H9 (cell line): Measurements from ENCODE around the gene HEYL. TPM values are rescaled to one million over a fixed set of nuclear protein-coding genes. Genes with fewer than 3 reads are reported as not detected.

Experiments
- DNase-seq: peaks from one replicate; pipeline ENCODE4 v3.0.0-alpha.2; 2017
- H2AFZ ChIP-seq: one replicate; pipeline ENCODE4 v1.6.1; 2013; ENCODE audit warnings: mild to moderate bottlenecking, low read length, control low read depth, moderate library complexity
- H2AK5ac ChIP-seq: 2 replicates; pipeline ENCODE4 v1.6.1; 2013; ENCODE audit warnings: low read length, control low read depth, mixed read lengths; ENCODE audit not compliant: insufficient read length
- H2BK120ac ChIP-seq: one replicate; pipeline ENCODE4 v1.6.1; 2013; ENCODE audit warnings: low read depth, mild to moderate bottlenecking, low read length, control low read depth, inconsistent platforms; ENCODE audit not compliant: poor library complexity, severe bottlenecking
- H2BK12ac ChIP-seq: 2 replicates; pipeline ENCODE4 v1.6.1; 2013; ENCODE audit warnings: low read length, control low read depth, mixed read lengths, low read depth; ENCODE audit not compliant: insufficient read length
- H2BK15ac ChIP-seq: 2 replicates; pipeline ENCODE4 v1.6.1; 2013; ENCODE audit warnings: low read depth, low read length, control low read depth
- H2BK20ac ChIP-seq: one replicate; pipeline ENCODE4 v1.6.1; 2013; ENCODE audit warnings: low read depth, mild to moderate bottlenecking, low read length, control low read depth, inconsistent platforms; ENCODE audit not compliant: poor library complexity, severe bottlenecking
- H2BK5ac ChIP-seq: 2 replicates; pipeline ENCODE4 v1.6.1; 2013; ENCODE audit warnings: low read length, control low read depth, mixed read lengths; ENCODE audit not compliant: insufficient read length
- H3K14ac ChIP-seq: 2 replicates; pipeline ENCODE4 v1.6.1; 2013; ENCODE audit warnings: low read length, control low read depth; ENCODE audit not compliant: insufficient read depth
- H3K18ac ChIP-seq: 2 replicates; pipeline ENCODE4 v1.6.1; 2013; ENCODE audit warnings: low read depth, mild to moderate bottlenecking, mixed read lengths, low read length, control low read depth; ENCODE audit not compliant: insufficient read length
- H3K23ac ChIP-seq: 2 replicates; pipeline ENCODE4 v1.6.1; 2013; ENCODE audit warnings: low read length, control low read depth, mixed read lengths, low read depth; ENCODE audit not compliant: insufficient read length
- H3K23me2 ChIP-seq: 2 replicates; pipeline ENCODE4 v1.6.1; 2013; ENCODE audit warnings: low read depth, mild to moderate bottlenecking, mixed read lengths, low read length, control low read depth; ENCODE audit not compliant: insufficient read length, poor library complexity, severe bottlenecking
- H3K27ac ChIP-seq: 2 replicates; pipeline ENCODE4 v1.5.1; 2013; ENCODE audit warnings: low read length, control low read depth, mixed read lengths, low read depth; ENCODE audit not compliant: insufficient read length
- H3K27me3 ChIP-seq: 2 replicates; pipeline ENCODE4 v1.6.1; 2013; ENCODE audit warnings: low read length, control low read depth, inconsistent platforms; ENCODE audit not compliant: insufficient read depth
- H3K4ac ChIP-seq: 2 replicates; pipeline ENCODE4 v1.6.1; 2013; ENCODE audit warnings: low read depth, mild to moderate bottlenecking, control low read depth, inconsistent platforms, low read length, moderate library complexity
- H3K4me1 ChIP-seq: 2 replicates; pipeline ENCODE4 v1.6.1; 2013; ENCODE audit warnings: low read length, control low read depth, inconsistent platforms; ENCODE audit not compliant: insufficient read depth
- H3K4me2 ChIP-seq: 2 replicates; pipeline ENCODE4 v1.6.1; 2013; ENCODE audit warnings: low read length, control low read depth, mixed read lengths; ENCODE audit not compliant: insufficient read length, insufficient read depth
- H3K56ac ChIP-seq: 2 replicates; pipeline ENCODE4 v1.6.1; 2013; ENCODE audit warnings: low read depth, mild to moderate bottlenecking, mixed read lengths, low read length, control low read depth; ENCODE audit not compliant: insufficient read length
- H3K79me1 ChIP-seq: 2 replicates; pipeline ENCODE4 v1.6.1; 2013; ENCODE audit warnings: low read depth, mild to moderate bottlenecking, moderate library complexity, low read length, control low read depth, inconsistent platforms; ENCODE audit not compliant: insufficient read depth, poor library complexity, severe bottlenecking
- H3K79me2 ChIP-seq: 2 replicates; pipeline ENCODE4 v1.6.1; 2013; ENCODE audit warnings: low read length, control low read depth, inconsistent platforms; ENCODE audit not compliant: insufficient read depth
- H3K9ac ChIP-seq: 2 replicates; pipeline ENCODE4 v1.6.1; 2013; ENCODE audit warnings: low read length, control low read depth, mixed read lengths; ENCODE audit not compliant: insufficient read length; ENCODE audit errors: extremely low read depth
- H3K9me3 ChIP-seq: one replicate; pipeline ENCODE4 v1.6.1; 2013; ENCODE audit warnings: low read depth, low read length, inconsistent platforms; ENCODE audit not compliant: control insufficient read depth
- H3T11ph ChIP-seq: one replicate; pipeline ENCODE4 v1.6.1; 2013; ENCODE audit warnings: mild to moderate bottlenecking, low read length, control low read depth, inconsistent platforms
- H4K20me1 ChIP-seq: one replicate; pipeline ENCODE4 v1.6.1; 2013; ENCODE audit not compliant: control insufficient read depth, insufficient read length, insufficient read depth
- H4K5ac ChIP-seq: 2 replicates; pipeline ENCODE4 v1.6.1; 2013; ENCODE audit warnings: low read depth, mild to moderate bottlenecking, mixed read lengths, low read length, control low read depth; ENCODE audit not compliant: insufficient read length
- H4K8ac ChIP-seq: replicated peaks from 2 replicates; pipeline ENCODE4 v1.6.1; 2013; ENCODE audit warnings: low read length, control low read depth, mixed read lengths, low read depth; ENCODE audit not compliant: insufficient read length
- H4K91ac ChIP-seq: 2 replicates; pipeline ENCODE4 v1.6.1; 2013; ENCODE audit warnings: low read depth, mild to moderate bottlenecking, moderate library complexity, mixed read lengths, low read length, control low read depth; ENCODE audit not compliant: insufficient read length
- H3K27ac Mint-ChIP-seq, 3 experiments: 2 replicates in 2 of 3; 3 replicates in 1 of 3; pipeline ENCODE4 v1.8.0; 2020 to 2021; ENCODE audit warnings: mixed read lengths in 3 of 3, mild to moderate bottlenecking in 1 of 3, moderate library complexity in 1 of 3
- H3K27me3 Mint-ChIP-seq: 2 replicates; pipeline ENCODE4 v1.8.0; 2021; ENCODE audit warnings: low read depth, mild to moderate bottlenecking, moderate library complexity, mixed read lengths
- H3K36me3 Mint-ChIP-seq, 3 experiments: 2 replicates in 2 of 3; 3 replicates in 1 of 3; pipeline ENCODE4 v1.8.0; 2020 to 2021; ENCODE audit warnings: low read depth in 3 of 3, mixed read lengths in 3 of 3; ENCODE audit not compliant: insufficient read depth in 1 of 3
- H3K4me1 Mint-ChIP-seq, 2 experiments: 2 replicates each; pipeline ENCODE4 v1.8.0; 2020; ENCODE audit warnings: mixed read lengths in 2 of 2
- H3K4me3 Mint-ChIP-seq, 2 experiments: 2 replicates in 1 of 2; 3 replicates in 1 of 2; pipeline ENCODE4 v1.8.0; 2020 to 2021; ENCODE audit warnings: mild to moderate bottlenecking in 2 of 2, mixed read lengths in 2 of 2, moderate library complexity in 1 of 2
- H3K9me3 Mint-ChIP-seq, 2 experiments: 2 replicates in 1 of 2; 3 replicates in 1 of 2; pipeline ENCODE4 v1.8.0; 2020; ENCODE audit warnings: mild to moderate bottlenecking in 2 of 2, mixed read lengths in 2 of 2, moderate library complexity in 1 of 2
- CTCF ChIP-seq: fragments of 200-600 bp; sonication (generic); conservative IDR thresholded peaks from 3 replicates; pipeline ENCODE4 v1.8.0; 2021; ENCODE audit warnings: antibody characterized with exemption, mild to moderate bottlenecking
- WGBS: extraction: QIAGEN DNeasy Blood & Tissue Kit; methylation state at CpG from one replicate; pipeline ENCODE4 v1.1.7; 2013; ENCODE audit warnings: missing lambda C conversion rate, low lambda C conversion rate, mixed read lengths; ENCODE audit not compliant: insufficient read length; ENCODE audit errors: extremely low coverage; 5-methylcytosine and 5-hydroxymethylcytosine counted together
- total RNA-seq: library from RNA; stranded (reverse); gene quantifications from 2 replicates; pipeline ENCODE4 v1.2.1, GENCODE V29; 2021

The HEYL gene
- total RNA-seq, 1 experiment from 2014 or later, result 1.9 TPM

GRCh38 chr1:39678889-39679288, 39.4 kb upstream of the HEYL start:
- Histone ChIP-seq H2BK12ac (no peak overlapping the region), H3K79me2 (no peaks in the 10 kb centered on the region), H3K9me3 (no peaks in the 10 kb centered on the region), H3K9ac (no peak overlapping the region), H3K4me1 (no peaks in the 10 kb centered on the region), H3K18ac (no peak overlapping the region), H3K23me2 (no peaks in the 10 kb centered on the region), H2AFZ (no peak overlapping the region), H3K14ac (no peak overlapping the region), H2AK5ac (no peak overlapping the region), H3K79me1 (no peaks in the 10 kb centered on the region), H2BK120ac (no peak overlapping the region), H3K56ac (no peak overlapping the region), H4K5ac (no peak overlapping the region), H3T11ph (no peak overlapping the region), H3K4ac (no peak overlapping the region), H3K4me2 (no peak overlapping the region), H2BK20ac (no peak overlapping the region), H4K20me1 (no peaks in the 10 kb centered on the region), H2BK15ac (no peak overlapping the region), H4K8ac (no peak overlapping the region), H2BK5ac (no peak overlapping the region), H3K27ac (no peak overlapping the region), H3K23ac (no peak overlapping the region), H3K27me3 (peaks cover 76% of the 10 kb centered on the region), H4K91ac (no peak overlapping the region)
- Mint-ChIP-seq H3K4me1 (no peaks in the 10 kb centered on the region), H3K27me3 (peaks cover 99% of the 10 kb centered on the region), H3K4me3 (no peak overlapping the region), H3K9me3 (no peaks in the 10 kb centered on the region; a peak in 3 of 5 replicates), H3K36me3 (no peaks in the 10 kb centered on the region), H3K27ac (no peak overlapping the region)
- no CpG with 5 or more reads among the region's 2 CpGs for WGBS
- no peak for TF ChIP-seq CTCF
- no peak for DNase-seq
